Cardiac fibroblast (primary cell): ENCODE results near the gene CTIF.

Experiments
- DNase-seq, 2 donors: peaks; one replicate each; pipeline versions ENCODE4 v3.0.0 to v3.0.0-alpha.2; 2010; ENCODE audit warnings: low read depth in 2 of 2
- H3K4me3 ChIP-seq, 2 donors: replicated peaks in 1 of 2; 1 replicate in 1 of 2; 2 replicates in 1 of 2; pipeline ENCODE4 v1.5.1; 2011; ENCODE audit warnings: low read depth in 2 of 2, low read length in 2 of 2, mild to moderate bottlenecking in 2 of 2, moderate library complexity in 1 of 2
- TF ChIP-seq, protein P1 (sequence below): IDR thresholded peaks from one replicate; pipeline ENCODE4 v1.5.1; 2011; ENCODE audit warnings: low read depth, mild to moderate bottlenecking, low read length, inconsistent platforms

Gene CTIF

GRCh38 chr18:48750485-48751175 lies 211.8 kb downstream of the CTIF start:
- peak in 1 of 2 donors; percentile 42 for DNase-seq
- TF ChIP-seq, protein P1, sequence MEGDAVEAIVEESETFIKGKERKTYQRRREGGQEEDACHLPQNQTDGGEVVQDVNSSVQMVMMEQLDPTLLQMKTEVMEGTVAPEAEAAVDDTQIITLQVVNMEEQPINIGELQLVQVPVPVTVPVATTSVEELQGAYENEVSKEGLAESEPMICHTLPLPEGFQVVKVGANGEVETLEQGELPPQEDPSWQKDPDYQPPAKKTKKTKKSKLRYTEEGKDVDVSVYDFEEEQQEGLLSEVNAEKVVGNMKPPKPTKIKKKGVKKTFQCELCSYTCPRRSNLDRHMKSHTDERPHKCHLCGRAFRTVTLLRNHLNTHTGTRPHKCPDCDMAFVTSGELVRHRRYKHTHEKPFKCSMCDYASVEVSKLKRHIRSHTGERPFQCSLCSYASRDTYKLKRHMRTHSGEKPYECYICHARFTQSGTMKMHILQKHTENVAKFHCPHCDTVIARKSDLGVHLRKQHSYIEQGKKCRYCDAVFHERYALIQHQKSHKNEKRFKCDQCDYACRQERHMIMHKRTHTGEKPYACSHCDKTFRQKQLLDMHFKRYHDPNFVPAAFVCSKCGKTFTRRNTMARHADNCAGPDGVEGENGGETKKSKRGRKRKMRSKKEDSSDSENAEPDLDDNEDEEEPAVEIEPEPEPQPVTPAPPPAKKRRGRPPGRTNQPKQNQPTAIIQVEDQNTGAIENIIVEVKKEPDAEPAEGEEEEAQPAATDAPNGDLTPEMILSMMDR = no peak
- no peak overlapping the region for H3K4me3 ChIP-seq

DNA sequence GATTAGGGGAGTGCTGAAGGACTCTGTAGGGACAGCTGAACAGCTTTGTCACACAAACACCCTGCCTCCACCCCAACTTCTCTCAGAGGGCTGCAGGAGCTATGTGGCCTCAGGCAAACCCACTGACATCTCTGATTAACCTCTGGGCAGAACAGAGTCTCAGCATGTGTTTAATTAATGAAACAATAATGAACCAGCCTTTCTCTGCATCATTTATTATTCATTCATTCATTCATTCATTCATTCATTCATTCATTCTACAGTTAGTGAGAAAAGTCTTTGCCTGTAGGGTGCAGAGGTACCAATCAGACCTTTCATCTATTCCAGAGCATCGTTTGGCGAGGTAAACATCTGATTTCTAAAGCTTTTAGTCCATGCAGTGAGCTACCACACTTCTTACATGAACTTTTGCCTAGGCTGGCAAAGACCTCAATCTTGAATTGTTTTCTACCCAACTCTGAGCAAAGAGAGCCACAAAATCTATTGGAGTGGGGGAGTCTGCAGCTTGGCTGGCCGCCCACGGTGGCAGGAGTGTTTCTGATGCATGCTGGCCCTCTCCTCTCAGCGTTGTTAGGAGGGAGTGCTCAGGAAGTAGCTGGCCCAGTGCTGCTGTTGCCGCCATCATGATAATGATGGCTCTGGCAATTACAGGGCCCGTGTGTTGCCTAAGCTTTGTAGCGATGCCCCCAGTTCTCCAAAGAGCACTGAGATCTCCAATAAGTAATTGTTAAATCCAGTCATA lies 213.1 kb downstream of the CTIF start:
- peak in 1 of 2 donors; percentile 47 for DNase-seq
- H3K4me3 ChIP-seq = no peak overlapping the region
- TF ChIP-seq, protein P1 = no peak

DNA sequence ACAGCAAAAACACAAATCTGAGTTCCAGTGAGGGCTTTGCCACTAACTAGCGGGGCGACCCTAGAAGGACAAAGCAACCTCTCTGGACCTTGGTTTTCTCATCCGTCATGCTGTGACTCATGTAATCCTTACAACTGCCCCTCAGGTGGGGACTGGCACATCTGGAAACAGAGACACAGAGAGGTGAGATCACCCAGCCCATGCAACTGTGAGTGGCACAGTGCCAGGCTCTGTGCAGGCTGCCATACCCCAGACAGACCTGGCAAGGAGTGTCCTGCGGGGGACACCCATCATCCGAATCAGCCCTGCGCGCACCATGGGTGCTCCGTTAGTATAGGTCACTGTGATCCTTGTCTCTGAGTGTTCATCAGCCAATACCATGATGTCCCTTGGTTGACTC lies 213.6 kb downstream of the CTIF start:
- TF ChIP-seq, protein P1 = no peak
- no peak for DNase-seq
- H3K4me3 ChIP-seq = no peak overlapping the region

DNA sequence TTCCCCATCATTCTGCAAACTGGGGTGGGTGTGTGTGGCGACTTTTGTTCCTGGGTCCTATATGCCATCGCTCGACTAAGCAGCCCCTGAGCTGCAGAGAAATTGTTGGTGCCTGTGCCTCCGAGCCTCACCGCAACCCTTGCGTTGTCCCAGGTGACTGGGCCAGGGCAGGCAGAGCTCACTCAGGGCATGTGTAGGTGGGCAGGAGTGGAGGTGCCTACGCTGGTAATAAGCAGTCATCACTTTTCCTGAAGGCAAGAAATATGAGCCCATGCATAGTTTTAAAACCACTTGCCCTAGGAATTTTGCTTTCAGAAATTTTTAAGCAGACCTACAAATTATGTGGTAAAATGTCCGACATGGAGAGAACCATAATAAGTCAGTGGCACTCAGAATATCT lies 214.1 kb downstream of the CTIF start:
- H3K4me3 ChIP-seq = no peak overlapping the region
- TF ChIP-seq, protein P1 = no peak

GRCh38 chr18:48753691-48754090 lies 214.9 kb downstream of the CTIF start:
- TF ChIP-seq, protein P1 = no peak
- DNase-seq = no peak
- no peak overlapping the region for H3K4me3 ChIP-seq

More for the DNA sequence above, 214.1 kb downstream of the CTIF start:
- no peak for DNase-seq

DNA sequence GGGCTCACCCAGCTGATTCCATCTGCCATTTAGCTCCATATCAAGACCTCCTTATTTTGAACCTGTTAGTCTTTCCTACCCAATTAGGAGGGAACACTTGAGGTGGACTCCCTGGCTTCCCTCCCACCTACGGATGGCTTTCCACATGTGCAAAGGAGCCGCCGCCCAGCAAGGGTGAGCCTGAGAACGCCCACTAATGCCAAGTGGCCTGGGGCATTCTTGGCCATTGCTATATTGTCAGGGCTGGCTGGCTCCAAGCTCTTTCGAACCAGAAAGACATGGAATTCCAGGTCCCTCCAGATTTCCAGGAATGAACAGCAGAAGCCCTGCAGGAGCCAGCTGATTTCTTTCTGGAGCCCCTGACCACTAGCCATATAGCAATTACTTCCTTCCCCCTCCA lies 215.7 kb downstream of the CTIF start:
- TF ChIP-seq, protein P1 = no peak
- no peak overlapping the region for H3K4me3 ChIP-seq
- DNase-seq = no peak
